Measurements from ENCODE around the gene MAZ. TPM values are rescaled to one million over a fixed set of nuclear protein-coding genes. Genes with fewer than 3 reads are reported as not detected.
A peak's percentile ranks its signal among the peaks of the same experiment; 100 is the strongest.

MAZ gene
- total and polyA plus RNA-seq, 2 experiments from 2014 or later: 132 to 190 TPM

- no peak overlapping the region for H2AFZ ChIP-seq
Observed at GRCh38 chr16:29807426-29808218, 1.3 kb downstream of the MAZ start.

GRCh38 chr16:29808219-29808900 is 2.0 kb downstream of the MAZ start:
- Histone ChIP-seq H3K4me3 (peak overlapping the region; percentile 63), H3K9me3 (ENCODE audit: low read depth) (no peaks in the 10 kb centered on the region), H3K27me3 (no peaks in the 10 kb centered on the region), H3K4me2 (peak overlapping the region; percentile 91), H4K20me1 (ENCODE audit: insufficient read depth, poor library complexity, severe bottlenecking) (peaks cover 24% of the 10 kb centered on the region), H2AFZ (no peak overlapping the region), H3K36me3 (replicated peaks; ENCODE audit: insufficient read depth, low read depth) (no peaks in the 10 kb centered on the region), H3K27ac (peak overlapping the region; percentile 93), H3K79me2 (peaks cover 38% of the 10 kb centered on the region), H3K9me2 (replicated peaks; ENCODE audit: insufficient read depth) (no peaks in the 10 kb centered on the region), H3K4me1 (ENCODE audit: insufficient read depth) (peaks cover 38% of the 10 kb centered on the region)
- 60% methylated on average over 23 of the region's 25 CpGs for WGBS (ENCODE audit: low lambda C conversion rate, missing lambda C conversion rate)
- DNase-seq (ENCODE audit: low spot score): no peak
- TF ChIP-seq EZH2phosphoT487 (IDR thresholded peaks at IDR 0.05; ENCODE audit: low read depth, severe bottlenecking, unreplicated experiment) (no peak), CTCF (IDR thresholded peaks at IDR 0.05; ENCODE audit: poor library complexity) (no peak), EZH2 (IDR thresholded peaks at IDR 0.05; ENCODE audit: borderline replicate concordance) (no peak)

More at GRCh38 chr16:29807426-29808218, 1.3 kb downstream of the MAZ start:
- peaks cover 31% of the 10 kb centered on the region for H3K79me2 ChIP-seq
- peak; percentile 92 for DNase-seq (ENCODE audit: low spot score)
- TF ChIP-seq EZH2 (IDR thresholded peaks at IDR 0.05; ENCODE audit: borderline replicate concordance) (no peak), CTCF (IDR thresholded peaks at IDR 0.05; ENCODE audit: poor library complexity) (peak; percentile 56), EZH2phosphoT487 (IDR thresholded peaks at IDR 0.05; ENCODE audit: low read depth, severe bottlenecking, unreplicated experiment) (no peak)
- peak overlapping the region; percentile 63 for H3K4me3 ChIP-seq
- WGBS (ENCODE audit: low lambda C conversion rate, missing lambda C conversion rate): 3% methylated on average over 27 of the region's 69 CpGs
- H3K9me3 ChIP-seq (ENCODE audit: low read depth): no peaks in the 10 kb centered on the region
- H3K4me1 ChIP-seq (ENCODE audit: insufficient read depth): peaks cover 38% of the 10 kb centered on the region
- no peaks in the 10 kb centered on the region for H3K27me3 ChIP-seq
- peaks cover 24% of the 10 kb centered on the region for H4K20me1 ChIP-seq (ENCODE audit: insufficient read depth, poor library complexity, severe bottlenecking)
- no peaks in the 10 kb centered on the region for H3K9me2 ChIP-seq (replicated peaks; ENCODE audit: insufficient read depth)
- peak overlapping the region; percentile 93 for H3K27ac ChIP-seq
- H3K36me3 ChIP-seq (replicated peaks; ENCODE audit: insufficient read depth, low read depth): no peaks in the 10 kb centered on the region
- H3K4me2 ChIP-seq: peak overlapping the region; percentile 91

- Histone ChIP-seq H3K4me1 (ENCODE audit: insufficient read depth) (peaks cover 38% of the 10 kb centered on the region), H2AFZ (no peak overlapping the region), H3K4me3 (no peak overlapping the region), H3K27ac (peak overlapping the region; percentile 93), H4K20me1 (ENCODE audit: insufficient read depth, poor library complexity, severe bottlenecking) (peaks cover 24% of the 10 kb centered on the region), H3K79me2 (peaks cover 44% of the 10 kb centered on the region), H3K27me3 (no peaks in the 10 kb centered on the region), H3K9me2 (replicated peaks; ENCODE audit: insufficient read depth) (no peaks in the 10 kb centered on the region), H3K9me3 (ENCODE audit: low read depth) (no peaks in the 10 kb centered on the region), H3K4me2 (peak overlapping the region; percentile 91), H3K36me3 (replicated peaks; ENCODE audit: insufficient read depth, low read depth) (no peaks in the 10 kb centered on the region)
- WGBS (ENCODE audit: low lambda C conversion rate, missing lambda C conversion rate): 92% methylated on average over 23 of the region's 31 CpGs
- DNase-seq (ENCODE audit: low spot score): no peak
- TF ChIP-seq EZH2 (IDR thresholded peaks at IDR 0.05; ENCODE audit: borderline replicate concordance) (no peak), CTCF (IDR thresholded peaks at IDR 0.05; ENCODE audit: poor library complexity) (no peak), EZH2phosphoT487 (IDR thresholded peaks at IDR 0.05; ENCODE audit: low read depth, severe bottlenecking, unreplicated experiment) (no peak)
Observed at GRCh38 chr16:29809031-29809747, 2.9 kb downstream of the MAZ start.

All from hepatocyte (in vitro differentiated cells).